K562 (cell line): ENCODE data around the gene TMA7B. TPM values are rescaled to one million over a fixed set of nuclear protein-coding genes. Genes with fewer than 3 reads are reported as not detected.

Experiments used
- CC2D1A ChIP-seq: fragments of 450-650 bp; IDR thresholded peaks from 2 replicates; pipeline ENCODE4 v1.6.1; 2017; ENCODE audit warnings: mild to moderate bottlenecking
- HLTF ChIP-seq: fragments of 450-650 bp; IDR thresholded peaks from 2 replicates; pipeline ENCODE4 v1.6.1; 2016
- KDM2B ChIP-seq: fragments of 250-450 bp; sonication (Bioruptor Pico); IDR thresholded peaks from 2 replicates; pipeline ENCODE4 v1.8.0; 2021; ENCODE audit warnings: mild to moderate bottlenecking, moderate library complexity
- KHSRP ChIP-seq: fragments of 450-650 bp; IDR thresholded peaks from 2 replicates; pipeline ENCODE4 v1.6.1; 2017
- L3MBTL2 ChIP-seq: fragments of 450-650 bp; IDR thresholded peaks from 2 replicates; pipeline ENCODE4 v1.6.1; 2016; ENCODE audit warnings: mild to moderate bottlenecking, moderate library complexity
- MCM3 ChIP-seq: fragments of 450-650 bp; IDR thresholded peaks from 2 replicates; pipeline ENCODE4 v1.6.1; 2016
- NR2C2 ChIP-seq, 2 experiments: fragments of 200-800 bp in 1 of 2; sonication (Bioruptor generic) in 1 of 2; sonication (generic) in 1 of 2; formaldehyde crosslinking in 1 of 2; IDR thresholded peaks; 2 replicates each; pipeline versions ENCODE4 v1.6.1 to v1.8.0; 2016 to 2022; ENCODE audit warnings: mild to moderate bottlenecking in 1 of 2, missing compliant biosample characterization in 1 of 2, missing genetic modification characterization in 1 of 2, missing genetic modification reagents in 1 of 2
- RNF2 ChIP-seq: sonication (generic); IDR thresholded peaks from 2 replicates; pipeline ENCODE4 v1.6.1; 2016
- SRSF7 ChIP-seq: fragments of 200-400 bp; formaldehyde crosslinking; optimal IDR thresholded peaks from 2 replicates; pipeline ENCODE3; 2017; ENCODE audit warnings: mild to moderate bottlenecking, low read depth, low read length
- TOE1 ChIP-seq, 2 experiments: fragments of 450-650 bp in 1 of 2; sonication (generic) in 1 of 2; formaldehyde crosslinking in 1 of 2; IDR thresholded peaks; 2 replicates each; pipeline versions ENCODE4 v1.7.1 to v1.8.0; 2016 to 2022; ENCODE audit warnings: borderline replicate concordance in 2 of 2, mild to moderate bottlenecking in 2 of 2, antibody characterized with exemption in 1 of 2, inconsistent platforms in 1 of 2, low read depth in 1 of 2, missing genetic modification reagents in 1 of 2, moderate library complexity in 1 of 2
- YBX1 ChIP-seq: fragments of 450-650 bp; IDR thresholded peaks from 2 replicates; pipeline ENCODE4 v1.7.1; 2016; ENCODE audit warnings: mild to moderate bottlenecking
- ZMIZ1 ChIP-seq, 2 experiments: fragments of 150-350 bp in 1 of 2; IDR thresholded peaks; 2 replicates each; pipeline ENCODE4 v1.6.1; 2012 to 2016; ENCODE audit warnings: low read depth in 2 of 2, low read length in 2 of 2, mild to moderate bottlenecking in 1 of 2, moderate library complexity in 1 of 2
- ZNF143 ChIP-seq: sonication (generic); formaldehyde crosslinking; IDR thresholded peaks from 2 replicates; pipeline ENCODE4 v1.9.0; 2022; ENCODE audit warnings: mild to moderate bottlenecking, missing genetic modification reagents
- ZNF24 ChIP-seq: fragments of 450-650 bp; IDR thresholded peaks from 2 replicates; pipeline ENCODE4 v1.6.1; 2016
- ZNF280B ChIP-seq: fragments of 250-450 bp; sonication (Bioruptor Pico); IDR thresholded peaks from 2 replicates; pipeline ENCODE4 v1.5.1; 2021; ENCODE audit warnings: mild to moderate bottlenecking
- ZNF384 ChIP-seq: IDR thresholded peaks from 2 replicates; pipeline ENCODE4 v1.6.1; 2012; ENCODE audit warnings: low read depth, low read length, improper control_type of control experiment
- ZNF561 ChIP-seq: fragments of 450-650 bp; formaldehyde crosslinking; conservative IDR thresholded peaks from 2 replicates; pipeline ENCODE4 v1.4.0; 2020; ENCODE audit warnings: mild to moderate bottlenecking, moderate library complexity
- ZNF586 ChIP-seq: fragments of 450-650 bp; formaldehyde crosslinking; conservative IDR thresholded peaks from 2 replicates; pipeline ENCODE4 v1.4.0; 2020; ENCODE audit warnings: mild to moderate bottlenecking, moderate library complexity
- polyA plus RNA-seq, 8 experiments: library from polyadenylated mRNA; depleted of rRNA in 4 of 8; stranded (reverse) in 5 of 8; unstranded in 3 of 8; fragments of >200 nt; fragmentation: Nextera tagmentation in 2 of 8; fragmentation: Illumina TruSeq in 1 of 8; extraction: Ambion mirVana in 2 of 8; extraction: Trizol in 1 of 8; gene quantifications; 2 replicates each; pipeline versions ENCODE4 v1.2.1 to v1.2.3, GENCODE V29; 2011 to 2014; ENCODE audit warnings: inconsistent platforms in 1 of 8, missing spikeins in 1 of 8
- total RNA-seq, 7 experiments: library from RNA; depleted of rRNA in 6 of 7; stranded (reverse); fragments of >200 nt in 6 of 7; fragmentation: Illumina TruSeq in 2 of 7; extraction: Trizol in 2 of 7; gene quantifications; 2 replicates each; pipeline versions ENCODE4 v1.2.1 to v1.2.3, GENCODE V29; 2011 to 2021; ENCODE audit warnings: low replicate concordance in 1 of 7
- TF ChIP-seq, protein P1 (sequence below): fragments of 200-800 bp; sonication (Bioruptor generic); IDR thresholded peaks from 2 replicates; pipeline ENCODE4 v1.6.1; 2017; ENCODE audit warnings: missing genetic modification characterization, missing compliant biosample characterization
- TF ChIP-seq, protein P2 (sequence below): sonication (generic); formaldehyde crosslinking; IDR thresholded peaks from 2 replicates; pipeline ENCODE4 v1.8.1; 2022; ENCODE audit warnings: missing genetic modification reagents

TMA7B gene
- total and polyA plus RNA-seq, 9 of the 15 experiments (the other 6 are each of a cell fraction or from before 2014, with no cell fraction given), result 5.6 to 14.2 (median 11.8) TPM

DNA sequence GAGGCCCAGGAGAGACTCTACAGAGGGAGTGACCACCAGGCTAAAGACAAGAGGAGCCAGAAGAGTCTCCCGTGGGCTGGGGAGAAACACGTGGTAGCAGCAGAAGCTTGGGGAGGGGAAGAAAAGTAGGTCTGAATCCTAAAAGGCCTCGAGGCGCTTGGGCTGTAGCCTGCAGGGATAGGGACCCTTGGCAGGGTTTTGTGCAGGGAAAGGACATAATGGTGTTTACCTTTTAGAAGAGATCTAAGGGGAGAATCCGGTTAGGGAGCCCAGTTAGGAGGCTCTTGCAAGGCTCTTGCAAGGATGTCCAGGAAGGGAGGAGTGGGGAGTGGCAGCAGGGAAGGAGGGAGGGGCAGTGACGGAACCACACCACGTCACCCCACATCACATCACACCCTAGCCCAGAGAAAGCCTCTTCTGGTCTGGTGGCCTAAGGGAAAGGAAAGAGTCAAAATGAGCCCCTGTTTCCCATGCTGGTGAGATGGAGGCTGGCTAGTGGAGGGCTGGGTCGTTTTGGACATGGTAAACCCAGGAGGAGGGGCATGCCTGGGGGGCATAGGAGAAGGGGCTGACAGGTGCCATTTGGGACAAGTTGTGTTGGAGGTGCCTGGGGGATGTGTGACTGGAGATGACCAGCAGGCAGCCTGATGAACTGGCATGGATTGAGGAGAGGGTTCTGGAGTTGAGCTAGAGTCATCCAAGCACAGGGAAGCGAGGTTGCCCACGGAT is 28.4 kb downstream of the TMA7B start (continued):
- TF ChIP-seq, protein P1, sequence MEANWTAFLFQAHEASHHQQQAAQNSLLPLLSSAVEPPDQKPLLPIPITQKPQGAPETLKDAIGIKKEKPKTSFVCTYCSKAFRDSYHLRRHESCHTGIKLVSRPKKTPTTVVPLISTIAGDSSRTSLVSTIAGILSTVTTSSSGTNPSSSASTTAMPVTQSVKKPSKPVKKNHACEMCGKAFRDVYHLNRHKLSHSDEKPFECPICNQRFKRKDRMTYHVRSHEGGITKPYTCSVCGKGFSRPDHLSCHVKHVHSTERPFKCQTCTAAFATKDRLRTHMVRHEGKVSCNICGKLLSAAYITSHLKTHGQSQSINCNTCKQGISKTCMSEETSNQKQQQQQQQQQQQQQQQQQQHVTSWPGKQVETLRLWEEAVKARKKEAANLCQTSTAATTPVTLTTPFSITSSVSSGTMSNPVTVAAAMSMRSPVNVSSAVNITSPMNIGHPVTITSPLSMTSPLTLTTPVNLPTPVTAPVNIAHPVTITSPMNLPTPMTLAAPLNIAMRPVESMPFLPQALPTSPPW (CRISPR knock-in tag), result peak; percentile 61; the same call in 1 of the 2 replicates
- TF ChIP-seq ZNF24, result no peak
- TF ChIP-seq ZNF384, result no peak
- no peak for TF ChIP-seq CC2D1A
- TF ChIP-seq NR2C2 (CRISPR knock-in tag; IDR thresholded peaks at IDR 0.05), result no peak
- TF ChIP-seq NR2C2 (tag; IDR thresholded peaks at IDR 0.05), result no peak
- no peak for TF ChIP-seq ZNF280B (CRISPR knock-in tag)
- TF ChIP-seq SRSF7, result no peak
- TF ChIP-seq KDM2B (CRISPR knock-in tag), result no peak
- TF ChIP-seq L3MBTL2, result peak; percentile 72; the same call in 1 of the 2 replicates
- TF ChIP-seq, protein P2, sequence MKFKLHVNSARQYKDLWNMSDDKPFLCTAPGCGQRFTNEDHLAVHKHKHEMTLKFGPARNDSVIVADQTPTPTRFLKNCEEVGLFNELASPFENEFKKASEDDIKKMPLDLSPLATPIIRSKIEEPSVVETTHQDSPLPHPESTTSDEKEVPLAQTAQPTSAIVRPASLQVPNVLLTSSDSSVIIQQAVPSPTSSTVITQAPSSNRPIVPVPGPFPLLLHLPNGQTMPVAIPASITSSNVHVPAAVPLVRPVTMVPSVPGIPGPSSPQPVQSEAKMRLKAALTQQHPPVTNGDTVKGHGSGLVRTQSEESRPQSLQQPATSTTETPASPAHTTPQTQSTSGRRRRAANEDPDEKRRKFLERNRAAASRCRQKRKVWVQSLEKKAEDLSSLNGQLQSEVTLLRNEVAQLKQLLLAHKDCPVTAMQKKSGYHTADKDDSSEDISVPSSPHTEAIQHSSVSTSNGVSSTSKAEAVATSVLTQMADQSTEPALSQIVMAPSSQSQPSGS, result no peak
- no peak for TF ChIP-seq TOE1 (IDR thresholded peaks at IDR 0.05; ENCODE audit: borderline replicate concordance)
- TF ChIP-seq TOE1 (CRISPR knock-in tag; IDR thresholded peaks at IDR 0.05; ENCODE audit: borderline replicate concordance, low read depth), result no peak
- no peak for TF ChIP-seq ZMIZ1 (IDR thresholded peaks at IDR 0.05; ENCODE audit: low read depth in 2 of 2, low read length in 2 of 2)
- no peak for TF ChIP-seq ZNF143 (CRISPR knock-in tag)
- TF ChIP-seq HLTF, result no peak
- TF ChIP-seq KHSRP, result no peak
- TF ChIP-seq YBX1, result no peak
- TF ChIP-seq MCM3, result no peak
- TF ChIP-seq ZNF586, result no peak
- TF ChIP-seq ZNF561, result no peak
- no peak for TF ChIP-seq RNF2
